Erythroblast (primary cell): Measurements from ENCODE around the gene RGS9BP.

Experiments
- GATA1 ChIP-seq: IDR thresholded peaks from 2 replicates; pipeline ENCODE4 v1.6.1; 2011; ENCODE audit warnings: low read depth, mild to moderate bottlenecking, control low read depth, low read length, moderate library complexity
- POLR2A ChIP-seq: IDR thresholded peaks from 2 replicates; pipeline ENCODE4 v1.6.1; 2011; ENCODE audit warnings: mild to moderate bottlenecking, low read length

- no peak for TF ChIP-seq POLR2A
- TF ChIP-seq GATA1: no peak
Measured at GRCh38 chr19:32652894-32653598, 22.6 kb upstream of the RGS9BP start.
